ENCODE measurements around the gene SERPINF2. TPM values are rescaled to one million over a fixed set of nuclear protein-coding genes. Genes with fewer than 3 reads are reported as not detected.
A peak's percentile ranks its signal among the peaks of the same experiment; 100 is the strongest.

Gene SERPINF2
- polyA plus RNA-seq, 1 of the 3 experiments (the other 2 are of a cell fraction): 0.26 TPM

GRCh38 chr17:1724351-1724868 is 18.3 kb upstream of the SERPINF2 start, which contains the start of gene WDR81 (continued):
- TF ChIP-seq USF1 (IDR thresholded peaks at IDR 0.05; ENCODE audit: borderline replicate concordance, low read depth) (peak; percentile 97), GATA2 (CRISPR knock-in tag; IDR thresholded peaks at IDR 0.05) (no peak), RCOR1 (IDR thresholded peaks at IDR 0.05; ENCODE audit: low read length) (no peak), ZBTB33 (IDR thresholded peaks at IDR 0.05; ENCODE audit: borderline replicate concordance, low read depth) (no peak), NRF1 (IDR thresholded peaks at IDR 0.05; ENCODE audit: low read depth, low read length) (no peak), RFX5 (IDR thresholded peaks at IDR 0.05; ENCODE audit: low read length) (no peak), TAF1 (IDR thresholded peaks at IDR 0.05; ENCODE audit: borderline replicate concordance, low read depth, low read length) (peak; percentile 7; the same call in 1 of the 2 replicates), CHD2 (IDR thresholded peaks at IDR 0.05; ENCODE audit: low read length, partially characterized antibody) (peak; percentile 40)

- peaks cover 0 to 10% of the 10 kb centered on the region in 2 experiments; a peak in 2 of 4 replicates for H3K4me1 ChIP-seq (ENCODE audit: control insufficient read depth in 1 of 2, insufficient read depth in 2 of 2, low read depth in 1 of 2, low read length in 1 of 2)
- H3K27ac ChIP-seq (ENCODE audit: low read depth in 2 of 2, low read length in 1 of 2): peak overlapping the region in 1 of 2 experiments; percentile 51; a peak in 2 of 4 replicates
- no peaks in the 10 kb centered on the region for H3K9me3 ChIP-seq
- POLR2A ChIA-PET: interaction anchor here (0.9 to 1.6 kb wide), 3 partner anchors 9 to 59 kb away, joined by 3 to 6 read pairs (median 5); partner anchors contain the start of gene SERPINF1
- H3K9ac ChIP-seq: peak overlapping the region; percentile 66; the same call in 1 of the 2 replicates
- 0% methylated on average over 1 of the region's 51 CpGs for WGBS (ENCODE audit: low lambda C conversion rate)
- peaks cover 4% of the 10 kb centered on the region; the same call in 1 of the 2 replicates for H3K79me2 ChIP-seq (ENCODE audit: insufficient read depth)
- no peaks in the 10 kb centered on the region for H3K9me2 ChIP-seq
- DNase-seq: peak; percentile 81
- no peaks in the 10 kb centered on the region for H4K20me1 ChIP-seq (ENCODE audit: insufficient read depth)
- H2AFZ ChIP-seq (ENCODE audit: low read depth): peak overlapping the region; percentile 100; the same call in 1 of the 2 replicates
- CTCF ChIA-PET: interaction anchor here (0.8 to 1.5 kb wide), 6 partner anchors 12 to 157 kb away, joined by 3 to 4 read pairs (median 3); no protein-coding TSS in a partner anchor
- no peaks in the 10 kb centered on the region for H3K27me3 ChIP-seq (ENCODE audit: insufficient read depth)
- peak overlapping the region; percentile 64 to 68 for H3K4me3 ChIP-seq (ENCODE audit: low read depth in 2 of 2, low read length in 1 of 2)
- peaks cover 15% of the 10 kb centered on the region for H3F3A ChIP-seq (replicated peaks; ENCODE audit: insufficient read depth)
- peaks cover 0 to 24% of the 10 kb centered on the region in 2 experiments for H3K36me3 ChIP-seq (replicated peaks in 1 of 2; ENCODE audit: control insufficient read depth in 1 of 2, insufficient read depth in 2 of 2, low read length in 1 of 2)
- H3K4me2 ChIP-seq: peak overlapping the region; percentile 98
- TF ChIP-seq SMC3 (IDR thresholded peaks at IDR 0.05; ENCODE audit: low read depth, low read length): no peak
- no peak for TF ChIP-seq USF1 (IDR thresholded peaks at IDR 0.05; ENCODE audit: borderline replicate concordance, low read depth)
- no peak for TF ChIP-seq FOXM1 (IDR thresholded peaks at IDR 0.05; ENCODE audit: low read depth)
- no peak for TF ChIP-seq NRF1 (IDR thresholded peaks at IDR 0.05; ENCODE audit: low read depth, low read length)
- no peak for TF ChIP-seq FOXJ3 (CRISPR knock-in tag; IDR thresholded peaks at IDR 0.05)
- TF ChIP-seq CTCF (IDR thresholded peaks at IDR 0.05): 0 out of 2 replicates have a peak, but pooled peaks have one; percentile 5
- TF ChIP-seq EZH2phosphoT487 (IDR thresholded peaks at IDR 0.05; ENCODE audit: borderline replicate concordance, low read depth): no peak
- TF ChIP-seq EP300 (IDR thresholded peaks at IDR 0.05; ENCODE audit: borderline replicate concordance in 1 of 2, low read depth in 1 of 2, low read length in 1 of 2): no peak
- peak; percentile 11; the same call in 1 of the 2 replicates for TF ChIP-seq MXI1 (IDR thresholded peaks at IDR 0.05; ENCODE audit: low read depth, low read length)
- TF ChIP-seq TAF1 (IDR thresholded peaks at IDR 0.05; ENCODE audit: borderline replicate concordance, low read depth, low read length): peak; percentile 2; the same call in 1 of the 2 replicates
- TF ChIP-seq MEF2A (IDR thresholded peaks at IDR 0.05; ENCODE audit: borderline replicate concordance, low read depth): no peak
- no peak for TF ChIP-seq SIN3A (IDR thresholded peaks at IDR 0.05; ENCODE audit: borderline replicate concordance, low read depth, low read length)
- no peak for TF ChIP-seq RFX5 (IDR thresholded peaks at IDR 0.05; ENCODE audit: low read length)
- no peak for TF ChIP-seq PBX3 (IDR thresholded peaks at IDR 0.05)
- TF ChIP-seq ZBTB33 (IDR thresholded peaks at IDR 0.05; ENCODE audit: borderline replicate concordance, low read depth): no peak
These were observed 17.6 kb upstream of the SERPINF2 start for GRCh38 chr17:1724869-1725641.
